Pulmonary artery endothelial cell (primary cell): Measurements from ENCODE around the gene LDHD. TPM values are rescaled to one million over a fixed set of nuclear protein-coding genes. Genes with fewer than 3 reads are reported as not detected.

ENCODE experiments used
- DNase-seq: peaks from one replicate; pipeline ENCODE4 v3.0.0-alpha.2; 2011; ENCODE audit warnings: low read depth, low spot score
- total RNA-seq: library from RNA; depleted of rRNA; stranded (reverse); fragments of >200 nt; gene quantifications from 2 replicates; pipeline ENCODE4 v1.2.3, GENCODE V29; 2014

The LDHD gene
- total RNA-seq, 1 donor from 2014 or later: 1.6 TPM

GRCh38 chr16:75114946-75115825 lies 1.4 kb downstream of the LDHD start:
- DNase-seq: no peak

- no peak for DNase-seq
Observed at GRCh38 chr16:75114179-75114945, 2.2 kb downstream of the LDHD start.

DNA sequence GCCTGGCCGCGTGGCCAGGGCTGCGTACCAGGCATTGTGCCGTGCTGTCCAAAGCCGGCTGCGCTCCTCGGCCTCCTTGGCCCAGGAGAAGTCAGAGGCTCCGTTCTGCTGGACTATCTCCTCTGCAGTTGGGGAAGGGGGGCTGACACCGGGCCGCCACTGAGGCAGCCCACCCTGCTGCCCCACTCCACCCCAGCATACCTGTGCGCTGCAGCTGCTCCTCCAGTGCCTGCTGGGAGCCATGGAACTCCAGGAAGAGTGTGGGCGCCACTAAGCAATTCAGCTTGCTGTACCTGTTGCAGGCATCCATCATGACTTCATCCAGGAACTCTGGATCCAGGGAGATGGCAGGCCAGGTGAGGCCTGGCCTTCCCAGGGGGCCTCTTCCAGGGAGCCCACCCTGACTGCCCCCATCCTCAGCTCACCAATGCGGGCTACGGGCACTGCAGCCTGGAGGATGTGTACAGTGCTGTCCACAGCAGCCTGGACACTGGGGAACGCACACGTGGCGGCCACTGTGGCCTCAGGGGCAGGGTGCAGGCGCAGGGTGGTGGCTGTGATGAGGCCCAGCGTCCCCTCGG lies 2.9 kb downstream of the LDHD start:
- no peak for DNase-seq

DNA sequence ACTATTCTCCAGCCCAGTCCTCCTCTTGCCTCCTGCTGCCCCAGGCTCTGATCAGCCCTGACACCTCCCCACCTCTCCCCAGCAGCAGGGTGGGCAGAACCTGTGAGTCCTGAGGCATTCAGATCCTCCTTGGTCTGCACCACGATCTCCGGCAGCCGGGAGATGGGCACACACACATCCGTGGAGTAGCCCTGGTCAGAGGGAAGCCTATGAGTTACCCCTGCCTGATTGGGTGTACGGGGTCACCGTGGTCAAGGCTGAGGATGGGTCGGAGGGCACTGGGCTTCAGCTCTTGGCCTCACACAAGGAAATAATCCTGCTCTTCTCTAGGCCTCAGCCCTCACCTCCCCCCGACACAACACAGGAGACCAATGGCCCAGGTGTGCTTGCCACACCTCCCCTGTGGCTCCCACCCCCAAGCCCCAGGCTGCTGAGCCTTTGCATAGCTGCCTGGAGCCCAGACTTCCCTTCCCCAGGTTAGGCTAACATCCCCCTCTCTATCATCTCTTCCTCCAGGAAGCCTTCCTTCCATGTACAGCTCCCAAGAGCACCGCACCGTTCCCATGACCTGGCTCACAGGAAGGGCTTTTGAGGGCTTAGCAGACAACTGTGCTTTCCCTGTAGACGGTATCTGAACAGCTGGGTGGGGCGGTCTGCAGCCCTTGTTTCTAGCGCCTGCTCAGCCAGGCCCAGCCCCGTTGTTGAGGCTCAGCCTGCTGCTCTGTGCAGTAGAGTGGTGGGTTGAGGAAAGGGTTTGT lies 3.7 kb downstream of the LDHD start:
- DNase-seq: no peak

GRCh38 chr16:75111961-75112733 lies 4.4 kb downstream of the LDHD start:
- no peak for DNase-seq

- no peak for DNase-seq
Observed at GRCh38 chr16:75111514-75111940, 5.1 kb downstream of the LDHD start.

DNA sequence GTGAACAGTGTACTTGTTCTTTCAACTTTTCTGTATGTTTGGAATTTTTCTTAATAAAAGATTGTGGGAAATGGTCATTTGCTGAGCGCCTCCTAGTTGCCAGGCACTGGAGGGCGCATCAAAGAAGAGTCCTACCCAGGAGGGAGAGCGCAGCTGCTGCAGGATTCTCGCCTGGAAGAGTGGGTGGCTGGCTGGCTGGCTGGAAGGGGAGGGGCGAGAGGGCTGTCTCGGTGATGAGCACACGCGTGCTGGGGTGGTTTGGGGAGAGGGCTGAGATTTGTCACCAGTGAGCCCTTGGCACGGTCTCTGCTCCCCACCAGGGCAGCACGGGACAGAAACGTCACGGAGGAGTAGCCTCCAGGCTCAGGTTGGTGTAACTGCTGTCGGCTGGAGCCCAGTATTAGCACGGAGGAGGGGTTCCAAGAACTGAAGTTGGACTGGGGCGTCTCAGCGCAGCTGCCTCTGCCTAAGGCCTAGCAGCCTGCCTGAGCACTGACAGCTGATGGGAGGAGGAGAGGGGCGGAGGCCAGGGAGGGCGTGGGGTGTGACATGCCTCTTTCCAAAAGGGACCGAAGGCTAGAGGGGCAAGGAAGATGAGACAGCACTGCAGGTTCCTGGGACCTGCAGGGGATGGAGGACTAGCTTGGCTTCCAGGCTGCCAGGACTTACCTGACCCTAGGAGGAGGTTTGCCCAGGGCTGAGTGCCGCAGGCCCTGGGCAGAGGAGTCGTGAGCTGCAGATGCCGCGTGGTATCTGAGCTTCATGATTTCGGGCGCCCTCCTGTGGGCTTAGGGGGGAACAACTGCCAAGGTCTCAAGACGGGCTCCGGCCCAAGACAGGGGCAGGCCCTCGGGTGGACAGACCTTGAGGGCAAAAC lies 5.7 kb downstream of the LDHD start:
- peak; percentile 64 for DNase-seq

- DNase-seq: no peak
Observed at GRCh38 chr16:75109732-75110243, 6.8 kb downstream of the LDHD start.

GRCh38 chr16:75108792-75109731 lies 7.5 kb downstream of the LDHD start:
- DNase-seq: no peak

DNA sequence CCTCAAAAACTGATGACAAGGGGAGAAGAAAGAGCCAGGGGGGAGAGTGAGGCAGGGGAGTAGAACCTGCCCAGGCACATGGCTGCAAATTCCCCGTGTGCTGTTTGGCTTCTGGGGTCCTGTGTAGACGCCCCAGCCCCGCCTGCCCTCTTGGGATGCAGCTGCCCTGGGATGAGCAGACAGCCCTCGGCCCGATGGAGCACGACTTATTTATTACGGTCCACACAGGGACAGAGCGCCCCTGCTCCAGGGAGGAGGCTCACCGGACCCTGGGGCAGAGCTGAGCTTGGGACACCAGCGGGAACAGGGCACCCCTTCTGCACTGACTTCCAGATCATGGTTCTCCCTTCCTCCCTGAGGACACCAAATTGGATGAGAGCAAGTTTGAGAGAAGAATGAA lies 9.1 kb downstream of the LDHD start:
- no peak for DNase-seq

DNA sequence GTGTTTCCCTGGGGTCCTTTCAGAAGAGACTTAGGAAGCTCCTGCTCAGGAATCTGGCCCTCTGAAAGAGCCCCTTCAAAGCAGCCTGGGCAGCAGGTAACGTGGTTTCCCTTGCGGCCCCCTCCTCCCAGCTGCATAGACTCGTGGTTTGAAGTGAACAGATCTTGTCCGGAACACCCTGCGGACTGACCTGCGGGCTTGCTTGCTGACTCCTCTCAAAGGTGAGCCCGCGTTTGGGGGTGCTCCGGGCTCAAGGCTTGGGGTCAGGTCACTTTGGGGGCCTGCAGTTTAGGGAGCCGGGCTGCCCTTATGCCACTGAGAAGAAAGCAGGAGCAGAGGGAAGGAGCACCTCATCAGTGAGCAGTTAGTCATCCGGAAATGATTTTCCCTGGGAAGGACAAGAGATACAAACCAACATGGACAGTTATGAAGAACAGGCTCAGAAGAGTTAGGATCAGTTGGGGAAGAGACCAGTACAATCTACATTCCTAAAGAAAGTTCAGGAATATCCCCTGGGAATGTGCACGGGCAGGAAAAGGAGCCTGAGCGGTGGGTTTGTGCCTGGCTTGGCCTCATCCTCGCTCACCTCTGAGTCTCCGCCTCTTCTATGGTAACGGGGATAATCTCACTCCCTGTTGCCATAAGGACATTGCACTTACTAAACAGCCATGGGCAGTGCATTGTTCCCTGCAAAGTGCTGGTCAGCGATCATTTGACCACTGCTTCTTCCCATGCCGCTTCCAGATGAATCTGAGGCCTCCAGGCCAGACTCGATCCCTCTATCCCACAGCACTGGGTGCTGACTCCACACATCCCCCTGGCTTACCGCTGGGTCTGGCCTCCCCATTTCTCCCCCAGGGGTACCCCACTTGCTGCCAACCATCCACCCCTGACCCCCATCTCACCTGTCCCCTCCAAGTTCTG lies 10.0 kb downstream of the LDHD start:
- DNase-seq: no peak

- DNase-seq: no peak
Observed at GRCh38 chr16:75105306-75106061, 11.1 kb downstream of the LDHD start.

DNA sequence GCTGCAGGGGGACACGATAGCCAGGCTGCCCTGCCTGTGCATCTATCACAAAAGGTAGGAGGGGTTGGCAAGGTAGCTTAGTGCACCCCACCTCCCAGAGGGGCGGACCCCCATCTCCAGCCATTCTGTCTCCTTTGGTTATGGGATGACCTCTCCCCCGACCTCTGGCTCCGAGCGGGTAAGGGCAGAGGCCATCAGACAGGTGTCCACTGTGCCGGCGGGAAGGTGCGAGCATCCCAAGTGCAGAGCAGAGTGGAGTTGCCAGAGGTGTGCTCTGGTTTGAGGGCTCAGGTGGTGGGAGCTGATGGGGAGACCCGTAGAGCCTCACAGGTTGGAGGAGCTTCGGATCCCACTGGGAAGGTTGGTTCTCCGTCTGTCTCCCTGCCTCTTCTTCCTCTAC lies 11.7 kb downstream of the LDHD start:
- no peak for DNase-seq

GRCh38 chr16:75103994-75104393 lies 12.6 kb downstream of the LDHD start:
- DNase-seq: no peak

DNA sequence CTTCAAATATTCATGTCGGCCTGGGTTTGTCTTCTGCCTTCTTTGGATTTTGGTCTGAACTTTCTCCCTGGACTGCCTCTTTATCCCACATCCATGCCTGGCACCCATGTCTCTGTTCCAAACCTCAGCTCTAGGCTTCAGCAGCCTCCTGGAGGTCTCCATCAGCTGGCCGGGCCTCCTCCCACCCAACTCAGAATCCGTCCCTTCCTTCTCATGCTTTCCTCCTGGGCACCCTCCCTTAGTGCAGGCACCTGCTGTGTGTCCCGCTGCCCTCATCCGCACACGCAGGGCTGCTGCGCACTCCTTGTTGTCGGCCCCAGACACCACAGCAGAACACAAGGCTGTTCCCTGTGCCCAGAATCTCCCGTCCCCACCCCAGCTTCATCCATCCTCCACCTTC lies 14.0 kb downstream of the LDHD start:
- no peak for DNase-seq

DNA sequence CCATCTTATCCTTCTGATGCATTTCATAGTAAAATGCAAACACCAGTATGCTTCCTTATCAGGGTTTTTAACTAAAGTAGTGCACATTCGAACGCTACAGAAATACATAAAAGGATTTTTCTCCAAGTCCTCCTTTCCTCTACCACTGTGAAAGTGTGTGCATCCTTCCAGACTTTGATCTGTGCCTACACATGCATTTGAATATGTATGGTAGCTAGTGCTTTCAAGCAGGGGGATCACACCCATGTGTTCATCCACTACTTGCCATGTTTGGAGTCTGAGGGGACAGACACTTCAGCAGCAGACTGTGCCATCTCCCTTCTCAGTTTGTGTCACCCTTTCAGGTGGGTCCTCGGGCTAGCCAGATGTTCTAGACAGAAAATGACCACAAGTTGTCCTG lies 14.9 kb downstream of the LDHD start:
- no peak for DNase-seq

DNA sequence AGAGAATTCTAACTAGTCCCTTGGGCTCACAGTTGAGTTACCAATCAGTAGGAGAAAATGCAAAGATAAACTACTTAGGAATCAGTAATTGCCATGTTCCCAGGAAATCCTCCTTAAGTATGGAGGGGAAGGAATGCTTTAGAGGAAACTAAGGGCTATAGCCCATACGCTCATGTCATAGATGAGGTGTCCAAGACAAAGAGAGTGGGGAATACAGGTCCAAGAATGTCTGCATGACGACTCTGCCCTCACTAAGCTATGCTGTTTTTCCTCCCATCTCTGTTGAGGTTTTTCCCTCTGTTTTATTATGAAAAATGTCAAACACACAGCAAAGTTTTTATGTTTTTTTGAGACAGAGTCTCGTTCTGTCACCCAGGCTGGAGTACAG lies 16.0 kb downstream of the LDHD start:
- DNase-seq: no peak
